GM19238 (cell line): ENCODE data around the gene DNAH14.
"Not testable (repeated sequence)": the region's sequence is repeated elsewhere in the genome, so short reads cannot be mapped to it uniquely, and the experiment has no call there.

ENCODE experiments used
- DNase-seq: peaks from one replicate; pipeline ENCODE4 v3.0.0; 2011; ENCODE audit warnings: low spot score; ENCODE audit not compliant: insufficient read length

The DNAH14 gene

DNA sequence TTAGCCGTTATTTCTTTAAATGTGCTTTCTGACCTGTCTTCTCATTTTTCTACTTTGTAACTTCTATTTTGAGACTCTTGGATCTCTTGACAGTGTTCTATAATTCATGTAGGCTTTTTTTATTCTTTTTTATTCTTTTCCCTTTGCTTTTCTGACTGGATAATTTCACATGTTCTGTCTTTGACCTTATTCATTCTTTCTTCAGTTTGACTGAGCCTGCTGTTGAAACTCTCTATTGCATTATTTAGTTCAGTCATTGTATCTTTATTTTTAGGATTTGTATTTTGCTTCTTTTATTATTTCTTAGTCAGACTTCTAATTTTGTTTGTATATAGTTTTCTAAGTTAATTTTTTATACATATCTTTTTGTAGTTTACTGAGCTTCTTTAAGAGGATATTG is 66.1 kb downstream of the DNAH14 start:
- DNase-seq, result no peak

DNA sequence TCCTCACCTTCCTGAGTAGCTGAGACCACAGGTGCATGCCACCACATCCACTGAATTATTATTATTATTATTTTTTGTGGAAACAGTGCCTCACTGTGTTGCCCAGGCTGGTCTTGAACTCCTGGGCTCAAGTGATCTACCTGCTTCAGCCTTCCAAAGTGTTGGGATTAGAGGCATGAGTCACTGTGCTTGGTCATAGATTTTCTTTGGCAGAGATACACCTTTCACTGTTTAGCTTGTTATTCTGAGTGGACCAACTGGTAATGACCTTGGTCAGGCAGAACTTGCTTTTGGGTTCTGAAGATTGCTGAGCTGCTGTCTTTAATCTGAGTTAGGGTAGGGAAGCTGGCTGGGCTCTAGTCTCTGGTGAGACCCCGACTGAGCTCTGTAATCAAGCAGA is 66.8 kb downstream of the DNAH14 start:
- no peak for DNase-seq

DNA sequence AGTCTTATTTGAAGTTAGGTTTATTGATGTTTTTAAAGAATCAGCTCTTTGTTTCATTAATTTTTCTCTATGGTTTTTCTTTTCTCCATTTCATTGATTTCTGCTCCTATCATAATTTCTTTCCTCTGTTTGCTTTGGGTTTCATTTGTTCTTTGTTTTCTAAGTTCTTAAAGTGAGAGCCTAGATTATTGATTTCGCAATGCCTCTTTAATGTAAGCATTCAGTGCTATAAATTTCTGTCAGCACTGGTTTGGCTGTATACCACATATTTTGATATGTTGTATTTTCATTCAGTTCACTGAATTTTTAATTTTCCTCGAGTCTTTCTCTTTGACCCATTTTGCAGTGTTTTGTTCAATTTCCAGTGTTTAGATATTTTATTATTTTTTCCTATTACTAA is 68.7 kb downstream of the DNAH14 start:
- DNase-seq, result no peak

DNA sequence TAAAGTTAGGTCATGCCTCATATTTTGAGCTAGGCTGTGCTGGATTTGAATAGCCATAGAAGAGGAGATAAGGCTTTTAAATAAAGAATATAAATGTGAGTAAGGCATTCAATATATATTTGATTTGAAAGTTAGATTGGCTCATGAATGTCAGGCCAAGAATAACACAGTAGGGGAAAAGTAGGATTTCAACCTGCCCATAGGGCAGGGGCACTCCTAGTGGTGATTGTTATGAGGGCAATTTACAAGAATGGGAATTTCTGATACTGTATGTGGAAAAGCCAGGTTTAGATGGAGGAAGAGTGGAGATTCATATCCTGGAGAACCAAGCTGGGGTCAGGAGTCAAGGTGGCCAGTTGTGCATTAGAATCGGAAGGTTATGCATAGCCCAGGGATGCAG is 74.9 kb downstream of the DNAH14 start:
- DNase-seq, result no peak

DNA sequence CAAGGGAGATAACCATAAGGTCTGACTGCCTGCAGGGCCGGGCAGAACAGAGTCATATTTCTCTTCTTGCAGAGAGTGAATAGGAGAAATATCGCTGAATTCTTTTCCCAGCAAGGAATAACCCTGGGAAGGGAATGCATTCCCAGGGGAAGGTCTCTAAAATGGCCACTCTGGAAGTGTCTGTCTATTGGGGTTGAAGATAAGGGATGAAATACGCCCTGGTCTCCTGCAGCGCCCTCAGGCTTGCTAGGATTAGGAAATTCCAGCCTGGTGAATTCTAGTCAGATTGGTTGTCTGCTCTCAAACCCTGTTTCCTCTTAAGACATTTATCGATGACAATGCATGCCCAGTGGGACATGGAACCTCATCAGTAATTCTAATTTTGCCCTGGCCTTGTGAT is 76.9 kb downstream of the DNAH14 start:
- not testable (repeated sequence) for DNase-seq

DNA sequence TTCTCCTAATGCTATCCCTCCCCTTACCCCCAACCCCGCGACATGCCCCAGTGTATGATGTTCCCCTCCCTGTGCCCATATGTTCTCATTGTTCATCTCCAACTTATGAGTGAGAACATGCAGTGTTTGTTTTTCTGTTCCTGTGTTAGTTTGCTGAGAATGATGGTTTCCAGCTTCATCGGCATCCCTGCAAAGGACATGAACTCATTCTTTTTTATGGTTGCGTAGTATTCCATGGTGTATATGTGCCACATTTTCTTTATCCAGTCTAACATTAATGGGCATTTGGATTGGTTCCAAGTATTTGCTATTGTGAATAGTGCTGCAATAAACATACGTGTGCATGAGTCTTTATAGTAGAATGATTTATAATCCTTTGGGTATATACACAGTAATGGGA is 78.6 kb downstream of the DNAH14 start:
- not testable (repeated sequence) for DNase-seq

DNA sequence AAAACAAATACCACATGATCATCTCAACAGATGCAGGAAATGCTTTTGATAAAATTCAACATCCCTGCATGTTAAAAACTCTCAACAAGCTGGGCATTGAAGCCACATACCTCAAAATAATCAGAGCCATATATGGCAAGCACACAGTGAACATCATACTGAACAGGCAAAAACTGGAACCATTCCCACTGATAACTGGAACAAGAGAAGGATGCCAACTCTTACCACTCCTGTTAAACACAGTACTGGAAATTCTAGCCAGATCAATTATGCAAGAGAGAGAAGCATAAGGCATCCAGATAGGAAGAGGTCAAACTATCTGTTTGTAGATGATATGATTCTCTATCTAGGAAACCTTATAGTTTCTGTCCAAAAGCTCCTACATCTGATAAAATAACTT is 91.6 kb downstream of the DNAH14 start:
- no peak for DNase-seq

DNA sequence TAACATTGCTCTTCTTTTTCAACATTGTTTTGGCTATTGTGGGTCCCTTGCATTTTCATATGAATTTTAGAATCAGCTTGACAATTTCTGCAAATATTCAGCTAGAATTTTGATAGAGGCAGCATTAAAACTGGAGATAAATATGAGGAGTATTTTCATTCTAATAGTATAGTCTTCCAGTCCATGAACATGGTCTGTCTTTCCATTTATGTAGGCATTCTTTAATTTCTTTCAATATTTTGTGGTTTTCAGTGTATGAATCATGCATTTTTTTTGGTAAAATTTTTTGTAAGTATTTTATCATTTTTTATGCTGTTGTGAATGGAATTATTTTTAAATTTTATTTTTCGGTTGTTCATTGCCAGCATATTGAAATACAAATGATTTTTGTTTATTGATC is 97.2 kb downstream of the DNAH14 start:
- DNase-seq, result no peak

DNA sequence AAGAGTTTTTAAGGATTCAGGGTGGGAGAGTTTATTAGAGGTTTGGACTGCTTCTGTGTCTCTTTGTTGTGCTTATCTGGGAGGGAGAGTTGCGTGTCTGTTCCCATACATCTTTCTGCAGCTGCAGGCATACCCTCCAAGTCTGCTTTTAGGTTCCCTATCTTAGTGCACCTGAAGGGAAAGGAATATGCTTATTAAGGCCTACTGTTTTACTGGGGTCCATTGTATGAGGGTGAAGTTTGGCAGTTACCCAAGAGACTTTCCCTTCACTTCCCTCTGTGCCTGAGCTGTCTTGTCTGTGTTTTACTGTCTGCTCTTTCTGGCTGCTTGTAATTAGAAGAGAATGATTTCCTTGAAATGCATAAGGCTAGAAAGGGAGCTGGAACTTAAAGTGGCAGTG is 107.0 kb downstream of the DNAH14 start:
- not testable (repeated sequence) for DNase-seq

DNA sequence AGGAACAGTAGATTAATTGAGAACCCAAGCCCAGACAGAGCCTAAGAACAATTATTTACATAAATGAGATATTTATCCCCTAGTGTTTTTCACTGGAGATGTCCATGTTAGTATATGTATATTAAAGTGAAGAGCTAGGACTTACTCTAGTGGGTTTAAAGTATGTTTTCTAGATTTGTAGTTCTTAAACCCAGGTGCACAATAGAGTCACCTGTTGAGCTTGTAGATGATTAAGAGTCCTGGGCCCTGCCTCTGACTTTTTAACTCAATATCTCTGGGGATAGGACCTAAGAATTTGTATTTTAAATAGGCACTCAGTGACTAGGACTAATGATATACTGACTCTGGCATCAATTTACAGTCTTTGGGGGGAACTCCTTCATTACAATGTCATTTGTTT is 112.8 kb downstream of the DNAH14 start:
- DNase-seq, result no peak

DNA sequence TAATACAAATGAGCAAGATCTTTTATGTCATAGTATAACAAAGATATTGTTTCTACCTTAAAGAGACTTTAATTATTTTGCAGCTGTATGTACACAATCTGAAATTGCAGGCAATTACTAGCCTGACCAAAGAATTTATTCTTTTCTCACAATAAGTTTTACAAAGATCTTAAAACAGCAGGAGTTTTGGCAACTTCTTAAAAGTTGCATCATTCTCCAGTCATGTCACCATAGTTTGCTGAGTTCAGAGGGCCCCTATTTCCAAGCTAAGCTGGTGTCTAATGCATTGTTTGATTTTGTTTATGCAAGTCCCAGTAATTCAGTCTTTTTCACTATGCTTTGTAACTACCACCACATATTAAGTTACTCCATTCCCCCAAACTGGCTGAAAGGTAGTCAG is 114.8 kb downstream of the DNAH14 start:
- DNase-seq, result no peak

DNA sequence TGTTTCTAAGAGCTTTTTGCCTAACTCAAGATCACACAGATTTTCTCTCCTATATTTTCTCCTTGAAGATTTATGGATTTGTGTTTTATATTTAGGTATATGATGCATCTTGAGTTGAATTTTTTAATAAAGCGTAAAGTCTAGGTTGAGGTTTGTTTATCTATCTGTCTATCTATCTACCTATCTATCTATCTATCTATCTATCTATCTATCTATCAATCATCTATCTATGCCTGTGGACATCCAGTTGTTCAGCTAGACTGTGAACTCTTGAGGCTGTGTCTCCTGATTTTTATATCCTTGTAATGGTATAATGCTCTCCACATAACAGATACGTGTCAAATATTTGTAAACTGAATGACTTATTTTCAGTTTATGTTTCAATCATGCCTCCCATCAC is 120.1 kb downstream of the DNAH14 start:
- DNase-seq, result no peak

DNA sequence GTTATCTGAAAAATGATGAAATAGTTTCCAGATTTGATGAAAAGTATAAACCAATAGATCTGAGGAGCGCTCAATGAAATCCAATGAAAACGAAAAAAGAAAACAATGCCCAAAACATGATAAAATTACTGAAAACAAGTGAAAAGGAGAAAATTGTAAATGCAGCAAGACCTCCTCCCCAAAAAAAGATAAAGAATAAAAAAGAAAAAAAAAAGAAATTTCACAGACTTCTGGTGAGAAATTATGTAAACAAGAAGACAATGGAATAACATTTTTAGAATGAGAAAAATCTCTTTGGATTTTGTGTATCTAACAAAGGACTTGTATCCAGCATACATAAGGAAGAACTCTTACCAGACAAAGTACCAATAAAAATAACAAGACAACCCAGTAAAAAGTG is 134.2 kb downstream of the DNAH14 start:
- DNase-seq, result no peak

DNA sequence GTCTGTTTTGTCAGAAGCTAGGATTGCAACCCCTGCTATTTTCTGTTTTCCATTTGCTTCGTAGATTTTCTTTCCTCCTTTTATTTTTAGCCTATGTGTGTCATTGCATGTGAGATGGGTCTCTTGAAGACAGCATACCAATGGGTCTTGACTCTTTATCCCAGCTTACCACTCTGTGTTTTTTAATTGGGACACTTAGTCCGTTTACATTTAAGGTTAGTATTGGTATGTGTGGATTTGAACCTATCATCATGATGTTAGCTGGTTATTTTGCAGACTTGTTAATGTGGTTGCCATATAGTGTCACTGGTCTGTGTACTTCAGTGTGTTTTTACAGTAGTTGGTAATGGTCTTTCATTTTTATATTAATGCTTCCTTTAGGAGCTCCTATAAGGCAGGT is 141.5 kb downstream of the DNAH14 start:
- no peak for DNase-seq

DNA sequence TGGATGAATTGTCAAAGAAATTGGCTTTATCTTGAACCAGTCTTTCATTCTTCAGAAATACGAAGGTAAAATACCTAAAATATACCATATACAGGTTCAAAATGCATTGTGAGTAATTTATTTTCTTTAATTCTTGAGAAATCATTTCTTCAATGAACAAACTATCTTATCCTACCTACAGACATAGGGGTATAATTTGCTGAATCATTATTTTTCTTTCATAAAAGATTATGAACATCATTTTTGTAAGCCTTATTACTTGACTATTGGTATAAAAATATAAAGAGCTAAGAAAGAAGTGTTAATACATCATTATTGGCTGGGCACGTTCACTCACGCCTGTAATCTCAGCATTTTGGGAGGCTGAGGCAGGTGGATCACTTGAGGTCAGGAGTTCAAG is 167.7 kb downstream of the DNAH14 start:
- no peak for DNase-seq

DNA sequence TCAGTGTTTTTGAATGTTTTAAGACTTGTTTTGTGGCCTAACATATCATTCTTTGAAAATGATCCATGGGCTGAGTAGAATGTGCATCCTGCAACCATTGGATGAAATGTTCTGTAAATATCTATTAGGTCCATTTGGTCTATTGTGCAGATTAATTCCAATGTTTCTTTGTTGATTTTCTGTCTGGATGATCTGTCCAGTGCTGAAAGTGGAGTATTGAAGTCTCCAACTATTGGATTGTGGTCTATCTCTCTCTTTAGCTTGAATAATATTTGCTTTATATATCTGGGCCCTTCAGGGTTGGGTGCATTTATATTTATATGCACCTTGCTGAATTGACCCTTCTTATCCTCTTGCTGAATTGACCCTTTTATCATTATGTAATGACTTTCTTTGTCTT is 181.5 kb downstream of the DNAH14 start:
- DNase-seq, result no peak

DNA sequence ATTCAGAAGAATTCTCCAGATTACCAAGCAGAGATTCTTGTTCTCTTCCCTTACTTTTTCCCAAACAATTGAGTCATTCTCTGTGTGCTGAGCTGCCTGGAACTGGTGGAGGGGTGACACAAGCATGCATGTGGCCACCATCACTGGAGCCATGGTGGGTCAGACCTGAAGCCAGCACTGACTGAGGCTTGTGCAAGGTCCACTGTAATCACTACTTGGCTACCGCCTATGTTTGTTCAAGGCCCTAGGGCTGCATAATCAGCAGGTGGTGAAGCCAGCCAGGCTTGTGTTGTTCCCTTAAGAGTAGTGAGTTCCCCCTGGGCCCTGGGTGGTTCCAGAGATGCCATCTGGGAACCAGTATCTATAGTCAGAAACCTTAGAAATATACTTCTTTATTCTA is 183.8 kb downstream of the DNAH14 start:
- DNase-seq, result no peak

DNA sequence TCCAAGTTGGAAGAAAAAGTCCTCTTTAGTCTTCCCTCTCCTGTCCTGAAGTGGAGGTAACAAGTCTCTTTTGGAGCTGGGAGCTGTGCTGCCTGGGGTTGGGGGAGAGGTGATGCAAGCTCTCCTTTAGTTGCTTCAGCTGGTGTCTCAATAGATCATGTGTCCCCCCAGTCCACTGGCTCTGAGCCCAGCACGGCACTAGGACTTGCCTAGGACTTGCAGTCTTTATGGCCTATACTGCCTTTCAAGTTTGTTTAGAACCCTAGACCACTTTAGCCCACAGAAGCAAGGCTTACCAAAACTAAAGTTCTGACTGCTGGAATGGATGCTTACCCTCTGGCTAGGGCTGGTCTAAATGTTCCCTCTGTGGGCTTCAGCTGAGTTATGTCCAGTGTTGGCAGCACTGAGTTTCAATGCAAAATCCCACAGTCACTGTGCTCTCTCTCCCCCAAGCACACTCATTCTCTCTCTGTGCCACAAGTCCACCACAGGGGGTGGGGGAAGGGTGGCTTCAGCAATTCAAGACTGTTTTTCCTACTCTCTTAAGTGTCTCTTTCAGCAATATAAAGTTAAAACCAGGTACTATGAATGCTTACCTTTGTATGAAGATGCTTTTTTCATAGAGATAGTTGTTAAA is 185.0 kb downstream of the DNAH14 start:
- DNase-seq, result no peak

DNA sequence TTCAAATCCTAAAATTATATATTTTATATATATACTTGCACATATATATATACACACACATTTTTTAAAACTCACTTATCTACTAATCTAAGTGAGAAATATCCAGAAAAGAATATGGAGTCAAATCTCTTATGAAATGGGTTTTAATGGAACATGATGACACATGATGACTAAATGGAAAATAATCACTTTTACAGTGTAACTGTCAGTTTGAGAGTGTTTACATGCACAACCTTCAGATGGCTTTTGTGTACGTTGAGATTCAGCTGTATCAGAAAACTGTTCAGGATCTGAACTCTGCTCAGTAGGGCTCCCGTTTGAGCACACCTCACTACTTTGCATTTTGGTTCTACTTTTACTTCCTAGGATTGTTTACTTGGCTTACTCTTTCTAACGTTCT is 189.8 kb downstream of the DNAH14 start:
- no peak for DNase-seq

DNA sequence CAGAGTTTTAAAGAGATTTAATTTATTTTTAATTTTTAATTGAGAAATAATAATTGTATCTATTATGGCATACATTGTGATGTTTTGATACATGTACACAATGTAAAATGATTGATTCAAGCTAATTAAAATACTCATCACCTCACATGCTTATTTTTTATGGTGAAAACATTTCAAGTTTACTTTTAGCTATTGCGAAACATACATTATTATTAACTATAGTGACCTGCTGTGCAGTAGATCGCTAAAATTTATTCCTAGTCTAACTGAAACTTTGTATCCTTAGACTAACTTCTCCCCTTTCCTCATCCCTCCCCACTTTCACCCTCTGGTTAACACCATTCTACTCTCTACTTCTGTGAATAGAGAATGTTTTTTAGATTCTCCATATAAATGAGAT is 191.6 kb downstream of the DNAH14 start:
- DNase-seq, result no peak

DNA sequence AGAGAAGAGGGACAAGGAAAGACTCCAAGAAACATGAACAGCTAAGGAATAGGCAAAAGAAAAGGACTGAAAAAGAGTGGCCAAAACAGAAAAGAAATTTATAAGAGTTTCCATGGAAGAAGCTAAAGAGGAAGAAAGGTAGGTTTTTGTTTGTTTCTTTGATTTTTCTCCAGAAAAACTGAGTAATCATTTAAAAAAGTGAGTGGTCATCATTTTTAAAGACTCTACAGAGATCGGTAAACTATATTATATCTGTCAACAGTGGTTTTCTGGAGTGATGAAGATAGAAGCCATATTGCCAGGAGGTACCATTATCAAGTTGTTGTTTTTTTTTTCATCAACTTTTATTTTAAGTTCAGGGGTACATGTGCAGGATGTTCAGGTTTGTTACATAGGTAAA is 202.4 kb downstream of the DNAH14 start:
- no peak for DNase-seq

DNA sequence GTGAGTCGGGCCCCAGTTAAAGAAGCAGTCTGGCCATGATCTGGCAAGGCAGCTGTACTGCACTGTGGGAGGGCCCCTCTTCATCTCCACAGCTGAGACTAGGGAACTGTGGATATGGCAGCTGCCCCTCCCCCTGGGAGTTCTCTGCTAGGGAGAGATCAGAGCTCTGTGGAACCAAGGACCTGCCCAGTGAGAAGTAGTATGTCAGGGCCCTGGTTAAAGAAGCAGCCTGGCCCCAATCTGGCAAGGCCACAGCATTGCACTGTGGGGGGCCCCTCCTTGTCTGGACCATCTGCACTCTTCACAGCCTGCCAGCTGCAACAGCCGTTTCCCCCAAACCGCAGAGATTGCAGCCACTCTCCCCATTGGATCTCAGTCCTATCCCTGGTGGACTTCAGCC is 208.5 kb downstream of the DNAH14 start:
- DNase-seq, result no peak

DNA sequence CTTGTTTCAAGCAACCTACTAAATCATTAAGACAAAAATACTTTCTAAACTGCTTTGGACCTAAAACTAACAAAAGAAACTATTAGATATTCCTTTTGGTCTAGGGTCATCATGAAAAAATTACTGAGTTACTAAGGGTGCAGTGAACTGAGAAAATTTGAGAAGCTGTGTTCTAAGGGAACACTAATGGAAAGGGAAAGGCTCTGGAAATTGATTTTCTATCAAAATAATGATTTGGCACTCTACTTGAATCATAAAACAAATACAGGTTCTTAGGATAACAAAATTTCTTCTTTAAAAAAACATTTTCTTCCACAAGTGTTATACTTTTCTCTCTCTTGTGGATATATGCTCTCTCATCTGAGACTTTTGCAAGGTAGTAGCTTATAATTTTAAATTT is 213.5 kb downstream of the DNAH14 start:
- no peak for DNase-seq

DNA sequence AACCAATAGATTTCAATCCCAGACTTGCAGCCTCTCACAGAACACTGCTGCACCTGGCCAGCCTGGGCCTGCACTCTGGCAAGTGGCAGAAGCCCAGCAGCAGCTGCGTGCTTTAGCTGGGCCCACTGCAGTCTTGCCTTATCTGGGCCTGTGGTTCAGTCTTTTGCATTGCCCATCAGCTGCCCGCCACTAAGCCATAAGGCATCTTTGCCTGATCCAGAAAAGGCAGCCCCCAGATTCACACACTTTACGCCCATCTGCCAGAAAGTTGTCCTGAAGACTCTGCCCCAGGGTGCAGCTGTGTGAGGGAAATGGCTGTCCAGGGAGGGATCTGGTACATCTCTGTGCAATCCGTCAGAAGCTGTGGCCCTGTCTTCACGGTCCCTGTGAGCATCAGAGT is 217.0 kb downstream of the DNAH14 start:
- no peak for DNase-seq
